Duodenal mucosa (tissue), 2 donors: ENCODE data around the gene AACS.

Experiments used
- H3K27ac ChIP-seq: one replicate; pipeline ENCODE4 v1.7.0; 2013; ENCODE audit warnings: low read depth, low read length
- H3K27me3 ChIP-seq, 2 donors: one replicate each; pipeline ENCODE4 v1.7.0; 2013; ENCODE audit warnings: low read length in 2 of 2, control low read depth in 1 of 2; ENCODE audit not compliant: insufficient read depth in 2 of 2, control insufficient read depth in 1 of 2
- H3K36me3 ChIP-seq, 2 donors: one replicate each; pipeline ENCODE4 v1.7.0; 2013; ENCODE audit warnings: low read length in 2 of 2, control low read depth in 1 of 2; ENCODE audit not compliant: insufficient read depth in 2 of 2, control insufficient read depth in 1 of 2
- H3K4me1 ChIP-seq, 2 donors: one replicate each; pipeline ENCODE4 v1.7.0; 2013; ENCODE audit warnings: low read length in 2 of 2, control low read depth in 1 of 2; ENCODE audit not compliant: insufficient read depth in 2 of 2, control insufficient read depth in 1 of 2
- H3K4me3 ChIP-seq, 2 donors: one replicate each; pipeline ENCODE4 v1.7.0; 2013; ENCODE audit warnings: low read length in 2 of 2, low read depth in 1 of 2
- H3K9ac ChIP-seq, 2 donors: one replicate each; pipeline ENCODE4 v1.7.0; 2013; ENCODE audit warnings: low read length in 2 of 2, low read depth in 1 of 2
- H3K9me3 ChIP-seq, 2 donors: one replicate each; pipeline ENCODE4 v1.7.0; 2013; ENCODE audit warnings: low read length in 2 of 2, control low read depth in 1 of 2; ENCODE audit not compliant: control insufficient read depth in 1 of 2

The AACS gene

GRCh38 chr12:125143491-125143890 is 78.3 kb downstream of the AACS start:
- H3K27ac ChIP-seq = no peak overlapping the region
- H3K4me1 ChIP-seq = no peaks in the 10 kb centered on the region
- no peaks in the 10 kb centered on the region for H3K27me3 ChIP-seq
- peaks cover 2 to 14% of the 10 kb centered on the region in 2 donors for H3K36me3 ChIP-seq
- H3K4me3 ChIP-seq = no peak overlapping the region
- no peaks in the 10 kb centered on the region for H3K9me3 ChIP-seq
- no peak overlapping the region for H3K9ac ChIP-seq

DNA sequence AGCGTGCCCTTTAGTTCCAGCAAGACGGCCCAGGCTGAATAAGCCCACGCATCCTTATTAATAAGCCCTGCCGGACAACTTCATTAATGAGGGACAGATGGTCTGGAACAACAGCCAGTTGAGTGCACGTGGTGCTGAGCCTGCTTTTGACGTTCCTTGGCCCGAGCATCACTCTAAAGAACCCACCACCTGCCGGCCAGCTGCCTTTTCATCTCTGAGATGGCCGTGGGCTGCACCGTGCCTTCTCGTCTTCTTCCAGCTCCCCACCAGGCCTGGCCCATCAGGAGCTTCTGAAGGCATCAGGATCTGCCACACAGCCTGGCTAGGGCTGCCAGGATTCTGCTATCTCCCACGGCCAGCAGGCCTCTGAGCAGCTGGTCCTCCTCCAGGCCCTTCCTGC is 80.0 kb downstream of the AACS start:
- Histone ChIP-seq H3K27me3 (no peaks in the 10 kb centered on the region), H3K4me3 (no peak overlapping the region), H3K4me1 (no peaks in the 10 kb centered on the region), H3K9ac (no peak overlapping the region), H3K9me3 (no peaks in the 10 kb centered on the region), H3K36me3 (peaks cover 0 to 6% of the 10 kb centered on the region in 2 donors), H3K27ac (no peak overlapping the region)

DNA sequence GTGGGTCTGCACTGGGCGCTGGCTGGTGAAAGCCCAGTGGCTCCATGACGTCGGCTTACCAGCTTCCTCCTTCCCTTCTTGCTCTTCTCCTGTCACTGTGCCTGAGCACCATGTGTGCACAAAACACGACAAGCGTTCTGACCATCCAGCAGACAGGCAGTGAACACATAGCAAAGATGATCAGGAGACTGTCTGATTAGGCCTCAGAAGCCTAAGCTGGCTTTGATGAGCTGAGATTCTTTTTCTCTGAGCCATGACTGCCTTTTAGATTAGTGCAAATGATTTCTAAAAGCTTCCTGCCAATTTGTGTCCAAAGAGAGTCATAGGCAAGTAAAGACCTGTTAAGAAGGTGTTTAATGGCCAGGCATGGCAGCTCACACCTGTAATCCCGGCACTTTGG is 83.1 kb downstream of the AACS start:
- Histone ChIP-seq H3K9me3 (no peaks in the 10 kb centered on the region), H3K27me3 (no peaks in the 10 kb centered on the region), H3K4me3 (no peak overlapping the region)

DNA sequence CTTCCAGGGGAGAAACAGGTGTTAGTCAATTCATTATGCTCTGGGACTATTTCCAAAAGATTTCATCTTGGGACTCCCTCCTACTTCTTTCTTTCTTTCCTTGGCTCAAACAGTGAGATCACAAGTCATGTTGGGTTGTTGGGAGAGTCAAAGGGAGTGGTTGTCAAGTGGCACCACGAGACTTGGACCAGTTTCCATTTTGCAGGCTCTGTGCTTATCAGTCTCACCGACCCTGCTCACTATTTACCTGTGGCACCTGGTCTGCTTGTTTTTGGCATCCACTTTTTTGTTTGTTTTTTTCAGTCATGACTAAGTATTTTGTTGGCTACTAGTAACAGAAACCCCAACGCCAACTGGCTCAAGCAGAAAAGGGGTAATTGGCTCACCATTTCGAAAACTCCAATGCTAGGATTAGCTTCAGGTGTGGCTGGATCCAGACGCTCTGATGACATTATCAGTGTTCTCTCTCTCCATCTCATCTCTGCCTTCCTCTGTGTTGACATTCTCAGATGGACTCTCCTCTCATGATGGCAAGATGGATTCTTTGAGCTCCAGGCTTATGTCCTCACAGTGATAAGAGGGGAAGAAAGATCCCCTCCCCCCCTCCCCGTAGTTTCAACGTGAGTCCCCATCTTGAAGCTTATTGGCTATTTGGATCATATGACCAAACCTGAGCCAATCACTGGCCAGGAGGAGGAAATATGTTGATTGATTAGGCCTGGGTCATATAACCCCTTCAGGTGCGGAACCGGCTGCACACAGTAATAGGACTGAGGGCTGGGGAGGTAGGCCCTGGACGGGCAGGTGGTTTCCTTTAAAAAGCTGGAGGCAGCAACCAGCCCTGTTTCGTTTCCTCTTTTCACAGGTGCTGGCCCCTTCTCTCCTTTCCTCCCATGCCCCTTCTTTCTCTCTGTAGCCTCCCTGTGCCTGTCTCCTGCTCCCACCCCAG is 84.2 kb downstream of the AACS start:
- H3K9ac ChIP-seq = no peak overlapping the region
- no peaks in the 10 kb centered on the region for H3K36me3 ChIP-seq
- H3K27ac ChIP-seq = no peak overlapping the region
- H3K4me1 ChIP-seq = no peaks in the 10 kb centered on the region
- no peaks in the 10 kb centered on the region for H3K9me3 ChIP-seq
- peak overlapping the region in 1 of 2 donors; percentile 28 for H3K4me3 ChIP-seq
- H3K27me3 ChIP-seq = no peaks in the 10 kb centered on the region

More for the DNA sequence above, 83.1 kb downstream of the AACS start:
- Histone ChIP-seq H3K9ac (no peak overlapping the region), H3K4me1 (no peaks in the 10 kb centered on the region), H3K36me3 (no peaks in the 10 kb centered on the region), H3K27ac (no peak overlapping the region)

GRCh38 chr12:125151284-125151683 is 86.0 kb downstream of the AACS start:
- Histone ChIP-seq H3K9me3 (no peaks in the 10 kb centered on the region), H3K9ac (no peak overlapping the region), H3K36me3 (no peaks in the 10 kb centered on the region), H3K4me1 (no peaks in the 10 kb centered on the region), H3K27me3 (no peaks in the 10 kb centered on the region), H3K4me3 (no peak overlapping the region), H3K27ac (no peak overlapping the region)

DNA sequence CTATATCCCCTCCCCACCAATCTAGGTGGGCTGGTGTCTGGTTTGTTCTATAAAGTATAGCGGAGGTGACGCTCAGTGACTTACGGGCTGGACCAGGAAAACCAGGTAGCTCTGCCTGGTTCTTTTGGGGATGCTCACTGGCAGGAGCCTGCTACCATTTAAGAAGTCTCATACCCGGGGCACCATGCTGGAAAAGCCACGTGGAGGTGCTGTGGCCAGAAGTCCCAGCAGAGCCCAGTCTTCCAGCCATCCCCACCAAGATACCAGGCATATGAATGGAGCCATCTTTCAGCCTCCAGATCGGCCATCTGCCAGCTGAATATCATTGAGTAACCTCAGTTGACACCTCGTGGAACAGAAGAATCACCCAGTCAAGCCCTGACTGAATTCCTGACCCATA is 87.2 kb downstream of the AACS start:
- no peaks in the 10 kb centered on the region for H3K36me3 ChIP-seq
- H3K4me3 ChIP-seq = no peak overlapping the region
- no peaks in the 10 kb centered on the region for H3K27me3 ChIP-seq
- H3K27ac ChIP-seq = no peak overlapping the region
- H3K9ac ChIP-seq = no peak overlapping the region
- H3K4me1 ChIP-seq = no peaks in the 10 kb centered on the region
- peaks cover 0 to 5% of the 10 kb centered on the region in 2 donors for H3K9me3 ChIP-seq

- no peak overlapping the region for H3K27ac ChIP-seq
These were observed 90.1 kb downstream of the AACS start for GRCh38 chr12:125155366-125155765.

GRCh38 chr12:125157177-125157576 is 91.9 kb downstream of the AACS start:
- Histone ChIP-seq H3K9ac (no peak overlapping the region), H3K36me3 (no peaks in the 10 kb centered on the region), H3K4me1 (peaks cover 0 to 7% of the 10 kb centered on the region in 2 donors), H3K27ac (no peak overlapping the region), H3K4me3 (no peak overlapping the region), H3K9me3 (peaks cover 0 to 5% of the 10 kb centered on the region in 2 donors), H3K27me3 (no peaks in the 10 kb centered on the region)

More at GRCh38 chr12:125155366-125155765, 90.1 kb downstream of the AACS start:
- peaks cover 0 to under 1% of the 10 kb centered on the region in 2 donors for H3K4me1 ChIP-seq
- H3K4me3 ChIP-seq = no peak overlapping the region
- H3K36me3 ChIP-seq = no peaks in the 10 kb centered on the region
- H3K9me3 ChIP-seq = peaks cover 0 to 5% of the 10 kb centered on the region in 2 donors
- H3K9ac ChIP-seq = no peak overlapping the region
- H3K27me3 ChIP-seq = no peaks in the 10 kb centered on the region

DNA sequence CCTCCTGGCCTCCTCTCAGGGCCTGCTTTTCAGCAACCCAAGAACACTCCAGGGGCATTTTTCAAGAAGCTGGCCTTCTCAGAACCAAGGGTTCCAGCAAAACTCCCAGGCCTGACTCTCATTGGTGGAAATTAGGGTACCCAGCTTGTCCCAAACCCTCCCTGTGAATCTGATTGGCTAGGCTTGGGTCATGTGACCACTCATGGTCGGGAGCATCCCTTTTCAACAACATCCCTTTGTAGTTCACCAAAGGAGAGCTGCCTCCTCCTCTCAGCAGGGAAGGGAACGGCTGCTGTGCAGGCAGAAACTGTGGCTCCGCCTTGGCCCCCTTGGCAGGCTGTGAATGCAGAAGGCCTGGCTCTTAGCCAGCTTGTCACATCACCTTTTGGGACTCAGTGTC is 94.5 kb downstream of the AACS start:
- H3K4me3 ChIP-seq = no peak overlapping the region
- H3K27ac ChIP-seq = no peak overlapping the region
- no peaks in the 10 kb centered on the region for H3K36me3 ChIP-seq
- no peak overlapping the region for H3K9ac ChIP-seq
- H3K27me3 ChIP-seq = no peaks in the 10 kb centered on the region
- peaks cover 0 to 5% of the 10 kb centered on the region in 2 donors for H3K9me3 ChIP-seq
- peaks cover 0 to 7% of the 10 kb centered on the region in 2 donors for H3K4me1 ChIP-seq

GRCh38 chr12:125160281-125160955 is 95.2 kb downstream of the AACS start:
- no peaks in the 10 kb centered on the region for H3K36me3 ChIP-seq
- H3K9me3 ChIP-seq = peaks cover 0 to 5% of the 10 kb centered on the region in 2 donors
- H3K9ac ChIP-seq = no peak overlapping the region
- peaks cover 0 to 7% of the 10 kb centered on the region in 2 donors for H3K4me1 ChIP-seq
- no peak overlapping the region for H3K4me3 ChIP-seq
- no peaks in the 10 kb centered on the region for H3K27me3 ChIP-seq
- no peak overlapping the region for H3K27ac ChIP-seq
